Upper lobe of left lung (tissue), 4 donors: ENCODE results near the gene STX16.
A peak's percentile ranks its signal among the peaks of the same experiment; 100 is the strongest.

Source experiments
- POLR2A ChIP-seq, 4 donors: fragments of 450-650 bp; IDR thresholded peaks; one replicate each; pipeline ENCODE4 v1.5.1; 2016 to 2017; ENCODE audit warnings: antibody characterized with exemption in 4 of 4, mild to moderate bottlenecking in 2 of 4
- POLR2AphosphoS5 ChIP-seq, 2 donors: sonication (generic); formaldehyde crosslinking; IDR thresholded peaks; one replicate each; pipeline ENCODE4 v1.5.1; 2017; ENCODE audit warnings: antibody characterized with exemption in 2 of 2

- TF ChIP-seq POLR2A (IDR thresholded peaks at IDR 0.05) (peak in 1 of 4 donors; percentile 31), POLR2AphosphoS5 (IDR thresholded peaks at IDR 0.05) (peak; percentile 23 to 51)
Measured at GRCh38 chr20:58691773-58692578, 40.9 kb downstream of the STX16 start.
